Prostate gland (tissue), 2 donors: ENCODE results near the gene CAMK2N2. TPM values are rescaled to one million over a fixed set of nuclear protein-coding genes. Genes with fewer than 3 reads are reported as not detected.

Source experiments
- DNase-seq: peaks from one replicate; pipeline ENCODE4 v3.0.0-alpha.2; 2019; ENCODE audit warnings: low spot score
- H3K27ac ChIP-seq, 2 donors: fragments of 200-600 bp; sonication (generic); 2 replicates each; pipeline ENCODE4 v1.5.1; 2017 to 2019
- H3K27me3 ChIP-seq: fragments of 200-600 bp; sonication (generic); replicated peaks from 2 replicates; pipeline ENCODE4 v1.5.1; 2019; ENCODE audit not compliant: insufficient read depth
- H3K36me3 ChIP-seq, 2 donors: fragments of 200-600 bp; sonication (generic); 1 replicate in 1 of 2; 2 replicates in 1 of 2; pipeline versions ENCODE4 v1.5.1 to v1.8.1; 2017 to 2019
- H3K4me1 ChIP-seq: fragments of 200-600 bp; sonication (generic); replicated peaks from 2 replicates; pipeline ENCODE4 v1.5.1; 2019
- H3K4me3 ChIP-seq, 2 donors: fragments of 200-600 bp; sonication (generic); 2 replicates each; pipeline ENCODE4 v1.5.1; 2017 to 2019
- H3K9me3 ChIP-seq: fragments of 200-600 bp; sonication (generic); 2 replicates; pipeline ENCODE4 v1.5.1; 2017
- POLR2A ChIP-seq: fragments of 450-650 bp; IDR thresholded peaks from one replicate; pipeline ENCODE4 v1.6.1; 2016; ENCODE audit warnings: antibody characterized with exemption, mild to moderate bottlenecking
- POLR2AphosphoS5 ChIP-seq: sonication (generic); formaldehyde crosslinking; IDR thresholded peaks from one replicate; pipeline ENCODE4 v1.6.1; 2017; ENCODE audit warnings: antibody characterized with exemption
- WGBS: methylation state at CpG from one replicate; pipeline ENCODE4 v1.1.5; 2018; 5-methylcytosine and 5-hydroxymethylcytosine counted together
- intact Hi-C: fragments of 100-400 bp; cut with DNase I; formaldehyde crosslinking; loops from one replicate; pipeline ENCODE4 v1.14.2; 2022
- total RNA-seq, 2 donors: library from RNA; depleted of rRNA; stranded (reverse); fragments of >200 nt; gene quantifications; one replicate each; pipeline ENCODE4 v1.1.0, GENCODE V29; 2016
- TF ChIP-seq, protein P1 (sequence below), 4 experiments: fragments of 200-600 bp in 2 of 4; fragments of 450-650 bp in 2 of 4; sonication (generic) in 2 of 4; IDR thresholded peaks; 1 replicate in 3 of 4; 2 replicates in 1 of 4; pipeline ENCODE4 v1.5.1; 2016 to 2019; ENCODE audit warnings: antibody characterized with exemption in 4 of 4, mild to moderate bottlenecking in 2 of 4, moderate library complexity in 2 of 4

The CAMK2N2 gene
- total RNA-seq, 2 donors from 2014 or later: 0.82 TPM; not detected in 1

DNA sequence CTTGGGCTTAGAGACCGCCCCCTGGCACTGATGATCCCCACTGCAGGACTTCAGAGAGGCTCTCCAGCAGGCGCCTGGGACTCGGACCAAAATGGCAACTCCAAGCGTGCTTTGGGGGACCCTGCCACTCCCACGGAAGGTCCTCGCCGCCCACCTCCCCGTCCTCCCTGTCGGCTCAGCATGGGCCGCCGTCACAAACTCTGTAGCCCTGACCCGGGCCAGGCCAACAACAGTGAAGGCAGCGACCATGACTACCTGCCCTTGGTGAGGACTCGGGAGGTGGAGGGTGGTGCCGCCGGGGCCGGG is 20.3 kb downstream of the CAMK2N2 start:
- TF ChIP-seq, protein P1, sequence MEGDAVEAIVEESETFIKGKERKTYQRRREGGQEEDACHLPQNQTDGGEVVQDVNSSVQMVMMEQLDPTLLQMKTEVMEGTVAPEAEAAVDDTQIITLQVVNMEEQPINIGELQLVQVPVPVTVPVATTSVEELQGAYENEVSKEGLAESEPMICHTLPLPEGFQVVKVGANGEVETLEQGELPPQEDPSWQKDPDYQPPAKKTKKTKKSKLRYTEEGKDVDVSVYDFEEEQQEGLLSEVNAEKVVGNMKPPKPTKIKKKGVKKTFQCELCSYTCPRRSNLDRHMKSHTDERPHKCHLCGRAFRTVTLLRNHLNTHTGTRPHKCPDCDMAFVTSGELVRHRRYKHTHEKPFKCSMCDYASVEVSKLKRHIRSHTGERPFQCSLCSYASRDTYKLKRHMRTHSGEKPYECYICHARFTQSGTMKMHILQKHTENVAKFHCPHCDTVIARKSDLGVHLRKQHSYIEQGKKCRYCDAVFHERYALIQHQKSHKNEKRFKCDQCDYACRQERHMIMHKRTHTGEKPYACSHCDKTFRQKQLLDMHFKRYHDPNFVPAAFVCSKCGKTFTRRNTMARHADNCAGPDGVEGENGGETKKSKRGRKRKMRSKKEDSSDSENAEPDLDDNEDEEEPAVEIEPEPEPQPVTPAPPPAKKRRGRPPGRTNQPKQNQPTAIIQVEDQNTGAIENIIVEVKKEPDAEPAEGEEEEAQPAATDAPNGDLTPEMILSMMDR (IDR thresholded peaks at IDR 0.05): no peak
- TF ChIP-seq POLR2A (no peak), POLR2AphosphoS5 (no peak)
- 28% methylated on average over 13 of the region's 17 CpGs for WGBS
- intact Hi-C loops: loop anchor here (5.0 kb wide), 1 partner anchor 94 kb away; no protein-coding TSS in a partner anchor
- H3K4me3 ChIP-seq: no peak overlapping the region
- H3K4me1 ChIP-seq: no peaks in the 10 kb centered on the region
- H3K27ac ChIP-seq: no peak overlapping the region
- no peak for DNase-seq
- H3K36me3 ChIP-seq: peaks cover 5 to 8% of the 10 kb centered on the region in 2 donors
- no peaks in the 10 kb centered on the region for H3K9me3 ChIP-seq
- H3K27me3 ChIP-seq: no peaks in the 10 kb centered on the region

- no peaks in the 10 kb centered on the region for H3K9me3 ChIP-seq
- intact Hi-C loops: loop anchor here (5.0 kb wide), 1 partner anchor 93 kb away; no protein-coding TSS in a partner anchor
- peaks cover 5 to 8% of the 10 kb centered on the region in 2 donors for H3K36me3 ChIP-seq
- no peak overlapping the region for H3K27ac ChIP-seq
- no peak overlapping the region for H3K4me3 ChIP-seq
- WGBS: 80% methylated on average over 4 of the region's 4 CpGs
- H3K4me1 ChIP-seq: no peaks in the 10 kb centered on the region
- no peak for DNase-seq
- TF ChIP-seq POLR2A: no peak
- TF ChIP-seq, protein P1 (IDR thresholded peaks at IDR 0.05): no peak
- no peaks in the 10 kb centered on the region for H3K27me3 ChIP-seq
Observed at GRCh38 chr3:184240384-184241140, 20.8 kb downstream of the CAMK2N2 start.

DNA sequence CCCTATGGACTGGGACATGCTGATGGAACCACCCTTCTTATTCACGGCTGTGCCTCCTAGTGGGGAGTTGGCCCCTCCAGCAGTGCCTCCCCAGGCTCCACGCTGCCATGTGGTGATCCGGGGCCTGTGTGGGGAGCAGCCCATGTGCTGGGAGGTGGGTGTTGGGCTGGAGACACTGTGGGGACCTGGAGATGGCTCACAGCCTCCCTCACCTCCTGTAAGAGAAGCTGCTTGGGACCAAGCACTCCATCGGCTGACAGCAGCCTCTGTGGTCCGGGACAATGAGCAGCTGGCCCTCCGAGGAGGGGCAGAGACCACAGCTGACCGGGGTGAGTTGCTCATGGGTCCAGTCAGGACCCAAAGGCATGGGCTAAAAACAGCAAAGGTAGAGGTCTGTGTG is 21.6 kb downstream of the CAMK2N2 start:
- Histone ChIP-seq H3K27me3 (no peaks in the 10 kb centered on the region), H3K9me3 (no peaks in the 10 kb centered on the region), H3K4me3 (no peak overlapping the region), H3K27ac (no peak overlapping the region), H3K4me1 (no peaks in the 10 kb centered on the region), H3K36me3 (peaks cover 4 to 5% of the 10 kb centered on the region in 2 donors)
- DNase-seq: no peak
- WGBS: 80% methylated on average over 7 of the region's 7 CpGs
- intact Hi-C loops: loop anchor here (5.0 kb wide), 1 partner anchor 92 kb away; no protein-coding TSS in a partner anchor
- TF ChIP-seq POLR2A: no peak
- TF ChIP-seq POLR2AphosphoS5: no peak
- TF ChIP-seq, protein P1 (IDR thresholded peaks at IDR 0.05): no peak

- intact Hi-C loops: no loop called here
- Histone ChIP-seq H3K36me3 (peaks cover 0 to 5% of the 10 kb centered on the region in 2 donors), H3K27me3 (no peaks in the 10 kb centered on the region), H3K4me1 (no peaks in the 10 kb centered on the region), H3K4me3 (no peak overlapping the region), H3K9me3 (no peaks in the 10 kb centered on the region), H3K27ac (no peak overlapping the region)
- WGBS: 90% methylated on average over 8 of the region's 8 CpGs
- TF ChIP-seq POLR2AphosphoS5 (no peak), POLR2A (no peak)
- TF ChIP-seq, protein P1 (IDR thresholded peaks at IDR 0.05): no peak
- DNase-seq: no peak
Observed at GRCh38 chr3:184239221-184239620, 22.1 kb downstream of the CAMK2N2 start.

DNA sequence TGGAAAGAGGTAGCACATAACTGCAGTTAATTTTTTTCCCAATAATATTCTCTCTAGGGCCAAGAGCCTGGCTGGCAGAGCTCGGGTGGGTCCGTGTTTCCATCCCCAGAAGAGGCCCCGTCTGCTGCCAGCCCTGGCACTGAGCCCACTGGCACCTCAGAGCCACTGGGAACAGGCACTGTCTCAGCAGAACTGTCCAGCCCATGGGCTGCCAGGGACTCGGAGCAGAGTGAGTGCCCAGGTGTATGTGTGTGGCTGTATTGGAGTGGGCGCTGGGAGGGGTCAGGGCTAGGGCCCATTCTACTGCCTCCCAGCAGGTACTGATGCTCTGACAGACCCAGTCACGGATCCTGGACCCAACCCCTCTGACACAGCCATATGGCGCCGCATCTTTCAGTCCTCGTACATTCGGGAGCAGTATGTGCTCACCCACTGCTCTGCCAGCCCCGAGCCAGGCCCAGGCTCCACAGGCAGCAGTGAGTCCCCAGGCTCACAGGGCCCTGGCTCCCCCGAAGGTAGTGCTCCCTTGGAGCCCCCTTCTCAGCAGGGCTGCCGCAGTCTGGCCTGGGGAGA is 23.0 kb downstream of the CAMK2N2 start:
- TF ChIP-seq POLR2A: no peak
- TF ChIP-seq, protein P1 (IDR thresholded peaks at IDR 0.05): no peak
- TF ChIP-seq POLR2AphosphoS5: no peak
- intact Hi-C loops: no loop called here
- Histone ChIP-seq H3K27ac (no peak overlapping the region), H3K4me3 (no peak overlapping the region), H3K4me1 (no peaks in the 10 kb centered on the region), H3K27me3 (no peaks in the 10 kb centered on the region), H3K9me3 (no peaks in the 10 kb centered on the region), H3K36me3 (peaks cover 0 to 5% of the 10 kb centered on the region in 2 donors)
- WGBS: 71% methylated on average over 13 of the region's 13 CpGs
- DNase-seq: no peak
